Esophagus squamous epithelium (tissue), 5 donors: ENCODE results near the gene ABR. TPM values are rescaled to one million over a fixed set of nuclear protein-coding genes. Genes with fewer than 3 reads are reported as not detected.
"Not testable (repeated sequence)": the region's sequence is repeated elsewhere in the genome, so short reads cannot be mapped to it uniquely, and the experiment has no call there.

ENCODE experiments used
- DNase-seq: peaks from one replicate; lab custom pipeline; 2025; lab: John Stamatoyannopoulos, UW
- H3K27ac ChIP-seq, 4 donors: fragments of 200-600 bp; sonication (generic); one replicate each; pipeline ENCODE4 v1.5.1; 2016 to 2019; ENCODE audit warnings: mild to moderate bottlenecking in 1 of 4
- H3K27me3 ChIP-seq, 4 donors: fragments of 200-600 bp; sonication (generic); 1 replicate in 3 of 4; 2 replicates in 1 of 4; pipeline versions ENCODE4 v1.5.1 to v1.6.0; 2017 to 2021; ENCODE audit warnings: antibody characterized with exemption in 1 of 4
- H3K36me3 ChIP-seq, 3 donors: fragments of 200-600 bp; sonication (generic); one replicate each; pipeline ENCODE4 v1.5.1; 2016 to 2019
- H3K4me1 ChIP-seq, 3 donors: fragments of 200-600 bp; sonication (generic); one replicate each; pipeline ENCODE4 v1.5.1; 2017 to 2019
- H3K4me3 ChIP-seq, 4 donors: fragments of 200-600 bp; sonication (generic); 1 replicate in 3 of 4; 2 replicates in 1 of 4; pipeline ENCODE4 v1.5.1; 2016 to 2019; ENCODE audit warnings: mild to moderate bottlenecking in 2 of 4, moderate library complexity in 1 of 4
- H3K9me3 ChIP-seq, 3 donors: fragments of 200-600 bp; sonication (generic); one replicate each; pipeline ENCODE4 v1.5.1; 2016 to 2019
- CTCF ChIP-seq, 6 experiments: fragments of 450-650 bp in 4 of 6; fragments of 200-600 bp in 2 of 6; sonication (generic) in 2 of 6; IDR thresholded peaks; one replicate each; pipeline ENCODE4 v1.5.1; 2016 to 2019; ENCODE audit warnings: antibody characterized with exemption in 6 of 6, mild to moderate bottlenecking in 4 of 6, moderate library complexity in 4 of 6
- POLR2A ChIP-seq, 4 donors: fragments of 450-650 bp; IDR thresholded peaks; one replicate each; pipeline ENCODE4 v1.6.1; 2017; ENCODE audit warnings: antibody characterized with exemption in 4 of 4, mild to moderate bottlenecking in 4 of 4, moderate library complexity in 3 of 4
- WGBS, 2 donors: methylation state at CpG; one replicate each; pipeline ENCODE4 v1.1.5; 2018; 5-methylcytosine and 5-hydroxymethylcytosine counted together
- intact Hi-C: fragments of 100-400 bp; cut with DNase I; formaldehyde crosslinking; loops from one replicate; pipeline ENCODE4 v1.15.0; 2022
- total RNA-seq, 4 donors: library from RNA; depleted of rRNA; stranded (reverse); fragments of >200 nt; gene quantifications; one replicate each; pipeline ENCODE4 v1.1.0, GENCODE V29; 2016
- donor health status: DM: yes; HTN: yes; CAD: no.

Gene ABR
- total RNA-seq, 4 donors from 2014 or later = 62.1 to 248 (median 75.5) TPM

DNA sequence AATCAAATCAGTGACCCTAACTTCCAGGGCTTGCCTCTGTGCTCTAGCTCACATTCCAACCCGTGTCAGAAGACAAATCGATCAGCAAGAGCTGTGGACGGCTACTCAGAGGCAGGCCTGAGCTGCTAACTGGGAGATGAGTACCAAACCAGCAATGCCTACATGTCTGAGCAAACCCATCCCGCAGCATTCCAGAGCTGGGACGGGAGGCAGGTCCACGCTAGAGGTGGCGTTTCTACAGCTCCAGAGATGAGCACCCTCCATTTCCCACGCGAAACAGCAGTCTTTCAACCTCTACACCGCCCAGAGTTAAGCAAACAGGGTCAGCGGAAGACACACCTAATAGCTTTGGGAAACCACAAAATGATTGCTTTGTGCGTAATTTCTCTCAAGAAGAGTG lies 206.7 kb downstream of the ABR start:
- Histone ChIP-seq H3K27ac (peak overlapping the region; percentile 10 to 68 (median 38)), H3K9me3 (no peaks in the 10 kb centered on the region), H3K4me1 (peaks cover 5 to 78% (median 24%) of the 10 kb centered on the region in 3 donors), H3K4me3 (no peak overlapping the region), H3K36me3 (no peaks in the 10 kb centered on the region), H3K27me3 (no peaks in the 10 kb centered on the region)
- intact Hi-C loops = no loop called here
- no peak for DNase-seq
- WGBS, 2 donors = 37 to 67% methylated on average over 12 of the region's 12 CpGs
- TF ChIP-seq POLR2A (IDR thresholded peaks at IDR 0.05) (no peak), CTCF (IDR thresholded peaks at IDR 0.05) (no peak)

DNA sequence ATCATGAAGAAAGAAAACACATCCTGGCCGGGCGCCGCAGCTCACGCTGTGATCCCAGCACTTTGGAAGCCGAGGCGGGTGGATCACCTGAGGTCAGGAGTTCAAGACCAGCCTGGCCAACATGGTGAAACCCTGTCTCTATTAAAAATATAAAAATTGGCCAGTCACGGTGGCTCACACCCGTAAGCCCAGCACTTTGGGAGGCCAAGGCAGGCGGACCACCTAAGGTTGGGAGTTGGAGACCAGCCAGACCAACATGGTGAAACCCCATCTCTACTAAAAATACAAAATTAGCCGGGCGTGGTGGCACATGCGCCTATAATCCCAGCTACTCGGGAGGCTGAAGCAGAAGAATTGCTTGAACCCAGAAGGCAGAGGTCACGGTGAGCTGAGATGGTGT lies 207.9 kb downstream of the ABR start:
- H3K36me3 ChIP-seq, H3K27me3 ChIP-seq, H3K27ac ChIP-seq, H3K4me3 ChIP-seq, H3K9me3 ChIP-seq, DNase-seq, intact Hi-C loops: not testable (repeated sequence)
- 78 to 82% methylated on average over 8 to 13 of the region's 14 CpGs for WGBS, 2 donors
- H3K4me1 ChIP-seq = peaks cover 5 to 70% (median 19%) of the 10 kb centered on the region in 3 donors

DNA sequence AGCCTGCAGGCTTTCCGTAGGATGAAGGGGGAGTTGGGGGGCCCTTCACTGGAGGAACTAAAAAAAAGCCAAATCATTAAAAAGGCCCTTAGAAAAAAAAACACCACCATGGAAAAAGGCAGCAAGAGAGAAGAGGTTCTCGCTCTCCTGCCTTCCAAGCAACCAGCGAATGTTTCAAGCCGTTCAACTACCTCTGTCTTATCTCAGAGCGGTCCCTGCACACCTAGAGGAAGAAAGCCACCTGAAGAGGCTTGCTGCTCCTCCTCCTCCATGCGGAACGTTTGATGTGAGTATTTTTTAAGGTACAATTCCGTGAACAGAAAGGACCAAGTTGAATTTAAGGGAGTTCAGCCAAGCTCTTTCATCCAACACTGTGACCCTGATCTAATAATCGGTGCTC lies 209.4 kb downstream of the ABR start:
- Histone ChIP-seq H3K4me1 (peaks cover 3 to 65% (median 15%) of the 10 kb centered on the region in 3 donors), H3K27me3 (no peaks in the 10 kb centered on the region), H3K27ac (peak overlapping the region in 3 of 4 donors; percentile 51 to 76 (median 66)), H3K36me3 (no peaks in the 10 kb centered on the region), H3K4me3 (peak overlapping the region in 2 of 4 donors; percentile 21 to 46), H3K9me3 (no peaks in the 10 kb centered on the region)
- TF ChIP-seq POLR2A (IDR thresholded peaks at IDR 0.05) (no peak), CTCF (IDR thresholded peaks at IDR 0.05) (no peak)
- intact Hi-C loops = no loop called here
- WGBS, 2 donors = 75% methylated on average over 9 of the region's 9 CpGs
- no peak for DNase-seq

GRCh38 chr17:969811-970355 lies 209.9 kb downstream of the ABR start:
- peaks cover 0 to 65% (median 12%) of the 10 kb centered on the region in 3 donors for H3K4me1 ChIP-seq
- intact Hi-C loops = no loop called here
- H3K27ac ChIP-seq = peak overlapping the region in 3 of 4 donors; percentile 51 to 76 (median 66)
- H3K4me3 ChIP-seq = peak overlapping the region in 3 of 4 donors; percentile 9 to 46 (median 21)
- H3K27me3 ChIP-seq = no peaks in the 10 kb centered on the region
- WGBS, 2 donors = 51 to 62% methylated on average over 18 of the region's 18 CpGs
- TF ChIP-seq CTCF (IDR thresholded peaks at IDR 0.05) = no peak
- TF ChIP-seq POLR2A (IDR thresholded peaks at IDR 0.05) = no peak
- no peaks in the 10 kb centered on the region for H3K36me3 ChIP-seq
- no peak for DNase-seq
- no peaks in the 10 kb centered on the region for H3K9me3 ChIP-seq

DNA sequence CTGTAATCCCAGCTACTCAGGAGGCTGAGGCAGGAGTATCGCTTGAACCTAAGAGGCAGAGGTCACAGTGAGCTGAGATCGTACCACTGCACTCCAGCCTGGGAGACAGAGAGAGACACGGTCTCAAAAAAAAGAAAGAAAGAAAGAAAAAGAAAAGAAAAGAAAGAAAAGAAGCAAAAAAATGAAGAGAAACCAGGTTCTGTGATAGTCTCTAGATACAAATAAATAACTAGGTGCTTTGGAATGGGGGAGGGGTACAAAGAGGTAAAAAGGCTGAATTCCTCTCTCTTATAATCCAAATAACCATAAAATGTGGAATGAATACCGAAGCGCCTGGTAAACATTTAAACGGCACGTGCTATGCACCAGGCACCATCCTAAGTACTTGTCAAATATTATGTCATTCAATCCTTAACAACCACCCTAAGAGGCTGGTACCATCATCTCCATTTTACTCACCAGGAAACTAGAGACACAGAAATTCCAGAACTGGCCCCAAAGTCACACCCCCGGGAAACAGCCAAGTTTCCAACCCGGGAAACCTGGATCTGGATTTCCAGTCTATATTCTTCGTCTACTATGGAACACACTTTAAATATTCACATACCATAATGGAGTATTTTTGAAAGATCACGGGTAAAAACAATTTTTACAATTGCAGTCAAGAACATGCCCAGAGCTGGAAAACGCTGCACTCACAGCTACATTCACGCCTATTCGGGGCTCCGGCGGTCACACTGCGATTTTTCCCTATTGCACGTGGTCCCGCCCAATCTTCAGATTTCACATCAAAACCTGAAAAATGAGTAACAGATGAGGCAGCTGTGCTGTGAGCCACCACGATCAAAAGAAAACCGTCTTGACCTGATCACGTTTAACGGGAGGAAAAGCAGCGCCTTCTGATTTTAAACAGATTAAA lies 210.7 kb downstream of the ABR start:
- no peak for DNase-seq

More for the DNA sequence above, 210.7 kb downstream of the ABR start:
- 67 to 73% methylated on average over 24 of the region's 24 CpGs for WGBS, 2 donors
- no peaks in the 10 kb centered on the region for H3K27me3 ChIP-seq
- intact Hi-C loops = no loop called here
- H3K36me3 ChIP-seq = no peaks in the 10 kb centered on the region
- H3K4me3 ChIP-seq = peak overlapping the region in 3 of 4 donors; percentile 9 to 46 (median 21)
- no peaks in the 10 kb centered on the region for H3K9me3 ChIP-seq
- peaks cover 0 to 65% (median 11%) of the 10 kb centered on the region in 3 donors for H3K4me1 ChIP-seq
- peak overlapping the region in 2 of 4 donors; percentile 66 to 76 for H3K27ac ChIP-seq
- TF ChIP-seq CTCF (IDR thresholded peaks at IDR 0.05) (no peak), POLR2A (IDR thresholded peaks at IDR 0.05) (no peak)
